PC-3 (cell line): Measurements from ENCODE around the gene DPAGT1. TPM values are rescaled to one million over a fixed set of nuclear protein-coding genes. Genes with fewer than 3 reads are reported as not detected.
"Not testable (repeated sequence)": the region's sequence is repeated elsewhere in the genome, so short reads cannot be mapped to it uniquely, and the experiment has no call there.

Experiments used
- ATAC-seq: fragments of 200-7000 bp; cut with Tn5 transposase; 2 replicates; pipeline ENCODE4 v1.9.1; 2020; ENCODE audit warnings: mild to moderate bottlenecking, moderate library complexity
- BruUV-seq: library from RNA; stranded (reverse); fragments of 400-500 nt; replicated peaks from 2 replicates; lab custom pipeline; 2021; lab: Mats Ljungman, UMichigan
- CTCF ChIA-PET: fragments of 300-600 bp; sonication (Branson Sonifier 250); formaldehyde crosslinking; loops from one replicate; lab custom pipeline; 2022; ENCODE audit warnings: antibody characterized with exemption; lab: Charles Lee
- POLR2A ChIA-PET: fragments of 300-600 bp; sonication (Branson Sonifier 250); formaldehyde crosslinking; loops from one replicate; lab custom pipeline; 2022; ENCODE audit warnings: antibody characterized with exemption; ENCODE audit not compliant: unreplicated experiment; lab: Charles Lee
- DNase-seq: peaks from one replicate; pipeline ENCODE4 v3.0.0-alpha.2; 2015
- H2AFZ ChIP-seq: fragments of 300-600 bp; sonication (generic); 2 replicates; pipeline ENCODE4 v1.6.0; 2016; ENCODE audit warnings: antibody characterized with exemption, low read length
- H3F3A ChIP-seq: fragments of 300-600 bp; sonication (generic); one replicate; pipeline ENCODE4 v1.6.0; 2017; ENCODE audit warnings: antibody characterized with exemption, low read length, control low read depth, mild to moderate bottlenecking; ENCODE audit not compliant: unreplicated experiment
- H3K27ac ChIP-seq: fragments of 300-600 bp; sonication (generic); 2 replicates; pipeline ENCODE4 v1.5.1; 2016; ENCODE audit warnings: mild to moderate bottlenecking, low read length
- H3K27me3 ChIP-seq: fragments of 300-600 bp; sonication (generic); 2 replicates; pipeline ENCODE4 v1.6.1; 2016; ENCODE audit warnings: low read length, mixed read lengths
- H3K36me3 ChIP-seq: fragments of 300-600 bp; sonication (generic); 2 replicates; pipeline ENCODE4 v1.6.1; 2016; ENCODE audit warnings: low read depth, mixed run types, low read length, mixed read lengths
- H3K4me1 ChIP-seq: fragments of 300-600 bp; sonication (generic); 2 replicates; pipeline ENCODE4 v1.5.1; 2016; ENCODE audit warnings: low read length; ENCODE audit not compliant: insufficient read depth
- H3K4me2 ChIP-seq: fragments of 300-600 bp; sonication (generic); 2 replicates; pipeline ENCODE4 v1.6.0; 2016; ENCODE audit warnings: low read length
- H3K4me3 ChIP-seq: fragments of 300-600 bp; sonication (generic); 2 replicates; pipeline ENCODE4 v1.5.1; 2016; ENCODE audit warnings: mild to moderate bottlenecking, low read length, mixed read lengths
- H3K79me2 ChIP-seq: fragments of 300-600 bp; sonication (generic); 2 replicates; pipeline ENCODE4 v1.6.1; 2017; ENCODE audit warnings: low read length, mixed read lengths
- H3K9ac ChIP-seq: fragments of 300-600 bp; sonication (generic); 2 replicates; pipeline ENCODE4 v1.6.0; 2016; ENCODE audit warnings: mild to moderate bottlenecking, low read length
- H3K9me2 ChIP-seq: fragments of 300-600 bp; sonication (generic); replicated peaks from 2 replicates; pipeline ENCODE4 v1.6.1; 2016; ENCODE audit warnings: mixed run types, low read length, mixed read lengths
- H3K9me3 ChIP-seq: fragments of 300-600 bp; sonication (generic); 2 replicates; pipeline ENCODE4 v1.6.1; 2016; ENCODE audit warnings: low read length, mixed read lengths
- H4K20me1 ChIP-seq: fragments of 300-600 bp; sonication (generic); 2 replicates; pipeline ENCODE4 v1.6.1; 2016; ENCODE audit warnings: low read length, mixed read lengths
- EZH2 ChIP-seq: fragments of 300-600 bp; sonication (generic); IDR thresholded peaks from one replicate; pipeline ENCODE4 v1.6.1; 2017; ENCODE audit warnings: antibody characterized with exemption, mild to moderate bottlenecking, low read length; ENCODE audit not compliant: unreplicated experiment
- EZH2phosphoT487 ChIP-seq: fragments of 300-600 bp; sonication (generic); IDR thresholded peaks from 2 replicates; pipeline ENCODE4 v1.6.1; 2018; ENCODE audit warnings: mild to moderate bottlenecking, antibody characterized with exemption, low read length, borderline replicate concordance
- intact Hi-C: fragments of 100-400 bp; cut with micrococcal nuclease; formaldehyde crosslinking; loops from 2 replicates; pipeline ENCODE4 v1.9.0; 2023
- total RNA-seq: library from RNA; depleted of rRNA; stranded (reverse); fragments of >200 nt; gene quantifications from 2 replicates; pipeline ENCODE4 v1.2.3, GENCODE V29; 2014
- TF ChIP-seq, protein P1 (sequence below): fragments of 300-600 bp; sonication (generic); conservative IDR thresholded peaks from 2 replicates; pipeline ENCODE4 v1.5.1; 2017; ENCODE audit warnings: antibody characterized with exemption, low read depth, mild to moderate bottlenecking, low read length

Gene DPAGT1
- total RNA-seq, 1 experiment from 2014 or later: 68.0 TPM

DNA sequence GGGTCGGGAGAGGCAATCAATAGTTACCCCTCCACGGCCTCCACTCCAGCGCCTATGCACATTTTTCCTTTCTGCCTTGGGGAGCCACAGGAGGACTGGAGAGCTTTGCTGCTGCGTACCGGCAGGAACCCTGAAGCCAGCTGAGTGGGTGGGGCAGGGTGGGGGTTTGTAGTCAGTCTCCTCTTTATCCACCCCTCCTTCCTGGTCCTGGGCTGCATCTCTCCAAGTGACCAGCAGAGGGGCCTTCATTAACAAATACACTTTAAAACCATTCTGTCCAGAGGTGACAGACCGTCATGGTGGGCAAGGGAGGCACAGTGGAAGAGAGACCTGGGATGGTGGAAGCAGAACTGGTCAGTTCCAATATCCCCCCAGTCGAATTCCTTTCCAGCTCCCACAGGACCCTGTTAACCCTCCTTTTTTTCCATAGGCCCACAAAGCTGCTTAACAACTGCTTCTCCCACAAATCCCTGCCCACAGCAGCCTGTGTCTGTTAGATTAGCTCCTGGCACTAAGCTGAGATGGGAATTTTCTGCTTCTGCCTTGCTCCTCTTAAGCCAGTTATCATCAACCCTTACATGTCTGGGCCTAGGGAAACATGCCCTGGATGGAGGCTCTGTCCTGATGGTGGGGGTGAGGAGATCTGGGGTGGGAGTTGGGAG is 43.3 kb upstream of the DPAGT1 start:
- Histone ChIP-seq H3F3A (no peaks in the 10 kb centered on the region), H2AFZ (peak overlapping the region; percentile 60), H3K4me3 (no peak overlapping the region; the same call in 1 of the 2 replicates), H4K20me1 (no peaks in the 10 kb centered on the region), H3K79me2 (no peaks in the 10 kb centered on the region), H3K9ac (no peak overlapping the region), H3K4me1 (0 out of 2 replicates have a peak, but pooled peaks cover 3% of the 10 kb centered on the region), H3K27me3 (no peaks in the 10 kb centered on the region), H3K4me2 (peak overlapping the region; percentile 63), H3K36me3 (no peaks in the 10 kb centered on the region), H3K9me3 (no peaks in the 10 kb centered on the region), H3K27ac (no peak overlapping the region), H3K9me2 (no peaks in the 10 kb centered on the region)
- ChIA-PET POLR2A (interaction anchor here (0.5 kb wide), 1 partner anchor 23 kb away, joined by 3 read pairs; the partner anchor contains the start of gene HINFP), CTCF (interaction anchor here (0.6 to 1.3 kb wide), 6 partner anchors 20 to 1669 kb away, joined by 4 to 9 read pairs (median 8); partner anchors contain the start of gene USP2)
- BruUV-seq: no TSS peak
- DNase-seq (peak; percentile 83), ATAC-seq (peak; percentile 89)
- intact Hi-C loops: loop anchor here (1.0 to 10.0 kb wide), 2 partner anchors 52 to 150 kb away; no protein-coding TSS in a partner anchor
- TF ChIP-seq EZH2: no peak
- TF ChIP-seq, protein P1, sequence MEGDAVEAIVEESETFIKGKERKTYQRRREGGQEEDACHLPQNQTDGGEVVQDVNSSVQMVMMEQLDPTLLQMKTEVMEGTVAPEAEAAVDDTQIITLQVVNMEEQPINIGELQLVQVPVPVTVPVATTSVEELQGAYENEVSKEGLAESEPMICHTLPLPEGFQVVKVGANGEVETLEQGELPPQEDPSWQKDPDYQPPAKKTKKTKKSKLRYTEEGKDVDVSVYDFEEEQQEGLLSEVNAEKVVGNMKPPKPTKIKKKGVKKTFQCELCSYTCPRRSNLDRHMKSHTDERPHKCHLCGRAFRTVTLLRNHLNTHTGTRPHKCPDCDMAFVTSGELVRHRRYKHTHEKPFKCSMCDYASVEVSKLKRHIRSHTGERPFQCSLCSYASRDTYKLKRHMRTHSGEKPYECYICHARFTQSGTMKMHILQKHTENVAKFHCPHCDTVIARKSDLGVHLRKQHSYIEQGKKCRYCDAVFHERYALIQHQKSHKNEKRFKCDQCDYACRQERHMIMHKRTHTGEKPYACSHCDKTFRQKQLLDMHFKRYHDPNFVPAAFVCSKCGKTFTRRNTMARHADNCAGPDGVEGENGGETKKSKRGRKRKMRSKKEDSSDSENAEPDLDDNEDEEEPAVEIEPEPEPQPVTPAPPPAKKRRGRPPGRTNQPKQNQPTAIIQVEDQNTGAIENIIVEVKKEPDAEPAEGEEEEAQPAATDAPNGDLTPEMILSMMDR: peak; percentile 63
- no peak for TF ChIP-seq EZH2phosphoT487

DNA sequence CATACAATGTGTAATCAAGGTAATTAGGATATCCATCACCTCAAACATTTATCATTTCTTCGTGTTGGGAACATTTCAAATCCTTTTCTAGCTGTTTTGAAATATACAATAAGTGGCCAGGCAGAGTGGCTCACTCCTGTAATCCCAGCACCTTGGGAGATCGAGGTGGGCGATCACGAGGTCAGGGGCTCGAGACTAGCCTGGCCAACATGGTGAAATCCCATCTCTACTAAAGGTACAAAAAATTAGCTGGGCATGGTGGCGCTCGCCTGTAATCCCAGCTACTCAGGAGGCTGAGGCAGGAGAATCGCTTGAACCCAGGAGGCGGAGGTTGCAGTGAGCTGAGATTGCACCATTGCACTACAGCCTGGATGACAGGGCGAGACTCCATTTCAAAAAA is 37.6 kb upstream of the DPAGT1 start:
- H3K79me2 ChIP-seq, H3K27me3 ChIP-seq, intact Hi-C loops, H3K4me2 ChIP-seq, ATAC-seq, H4K20me1 ChIP-seq, H3K4me1 ChIP-seq, H3K9ac ChIP-seq, H3K27ac ChIP-seq, POLR2A ChIA-PET, H3F3A ChIP-seq, H3K36me3 ChIP-seq, H3K4me3 ChIP-seq, H3K9me2 ChIP-seq, DNase-seq, H2AFZ ChIP-seq, H3K9me3 ChIP-seq, BruUV-seq: not testable (repeated sequence)
- CTCF ChIA-PET: interaction anchor here (0.5 kb wide), 1 partner anchor 67 kb away, joined by 3 read pairs; the partner anchor contains the start of gene CBL

DNA sequence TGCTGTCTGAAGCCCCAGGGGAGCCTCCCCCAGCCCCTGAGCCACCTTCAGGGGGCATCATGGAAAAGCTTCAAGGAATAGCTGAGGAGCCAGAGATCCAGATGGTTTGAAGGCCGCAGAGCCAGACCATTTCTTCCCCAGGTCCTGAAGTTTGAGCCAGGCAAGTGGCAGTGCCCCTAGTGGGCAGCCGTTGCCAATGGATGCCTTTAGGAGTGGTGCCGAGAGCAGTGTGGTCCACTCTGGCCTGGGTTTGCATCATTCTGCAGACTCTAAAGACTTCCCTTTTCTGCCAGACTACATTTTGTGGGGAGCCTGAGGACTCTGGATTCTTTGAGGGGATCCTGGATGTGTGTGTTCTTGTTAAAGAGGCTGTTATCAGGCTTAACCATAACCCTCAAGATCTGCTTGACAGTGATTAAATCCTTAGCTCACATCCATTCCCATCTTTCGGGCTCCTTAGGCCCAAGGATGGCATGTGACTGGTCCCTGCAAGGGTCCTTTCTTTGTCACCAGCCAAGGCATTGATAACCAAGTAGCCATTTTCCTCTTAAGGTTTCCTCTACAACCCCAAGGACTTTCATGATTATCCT is 32.8 kb upstream of the DPAGT1 start:
- Histone ChIP-seq H3K4me2 (no peak overlapping the region), H3K36me3 (peaks cover 17% of the 10 kb centered on the region; the same call in 1 of the 2 replicates), H3K27me3 (no peaks in the 10 kb centered on the region), H2AFZ (no peak overlapping the region), H3K79me2 (no peaks in the 10 kb centered on the region), H3K27ac (no peak overlapping the region), H3K4me1 (no peaks in the 10 kb centered on the region), H3K4me3 (no peak overlapping the region), H3K9me3 (no peaks in the 10 kb centered on the region), H4K20me1 (no peaks in the 10 kb centered on the region), H3F3A (no peaks in the 10 kb centered on the region), H3K9me2 (no peaks in the 10 kb centered on the region), H3K9ac (no peak overlapping the region)
- ATAC-seq (peak; percentile 72), DNase-seq (peak; percentile 47)
- no peak for TF ChIP-seq EZH2
- TF ChIP-seq, protein P1: peak; percentile 84
- intact Hi-C loops: no loop called here
- ChIA-PET CTCF (no interaction called here), POLR2A (no interaction called here)
- BruUV-seq: no TSS peak
